NCI-H345 treated with DMSO at 0.1 percent for 48 hours (cell line): ENCODE measurements around the gene TLE1.
A peak's percentile ranks its signal among the peaks of the same experiment; 100 is the strongest.
"Not testable (repeated sequence)": the region's sequence is repeated elsewhere in the genome, so short reads cannot be mapped to it uniquely, and the experiment has no call there.

Source experiments
- DNase-seq: peaks from one replicate; lab custom pipeline; 2025; ENCODE audit not compliant: unreplicated experiment; lab: John Stamatoyannopoulos, UW

The TLE1 gene

GRCh38 chr9:81623778-81624177, 65.6 kb downstream of the TLE1 start:
- no peak for DNase-seq

- no peak for DNase-seq
These were observed 66.7 kb downstream of the TLE1 start for GRCh38 chr9:81622471-81623255.

- peak; percentile 9 for DNase-seq
These were observed 67.5 kb downstream of the TLE1 start for GRCh38 chr9:81621785-81622259.

GRCh38 chr9:81621118-81621517, 68.2 kb downstream of the TLE1 start:
- no peak for DNase-seq

- DNase-seq: no peak
These were observed 69.4 kb downstream of the TLE1 start for GRCh38 chr9:81620002-81620390.

GRCh38 chr9:81619353-81620001, 69.9 kb downstream of the TLE1 start:
- no peak for DNase-seq

- DNase-seq: no peak
These were observed 70.4 kb downstream of the TLE1 start for GRCh38 chr9:81618923-81619322.

GRCh38 chr9:81616141-81616540, 73.2 kb downstream of the TLE1 start:
- no peak for DNase-seq

- DNase-seq: no peak
These were observed 75.0 kb downstream of the TLE1 start for GRCh38 chr9:81614335-81614734.

- no peak for DNase-seq
These were observed 76.1 kb downstream of the TLE1 start for GRCh38 chr9:81613002-81613812.

- DNase-seq: no peak
These were observed 77.7 kb downstream of the TLE1 start for GRCh38 chr9:81611664-81612063.

- DNase-seq: no peak
These were observed 78.6 kb downstream of the TLE1 start for GRCh38 chr9:81610740-81611107.

- no peak for DNase-seq
These were observed 79.3 kb downstream of the TLE1 start for GRCh38 chr9:81609782-81610739.

GRCh38 chr9:81608289-81608657, 81.1 kb downstream of the TLE1 start:
- DNase-seq: no peak

- no peak for DNase-seq
These were observed 81.6 kb downstream of the TLE1 start for GRCh38 chr9:81607593-81608288.

- DNase-seq: not testable (repeated sequence)
These were observed 83.1 kb downstream of the TLE1 start for GRCh38 chr9:81606261-81606660.

- DNase-seq: no peak
These were observed 84.1 kb downstream of the TLE1 start for GRCh38 chr9:81605170-81605670.

GRCh38 chr9:81604306-81605169, 84.8 kb downstream of the TLE1 start:
- DNase-seq: no peak
